Cardiac muscle cell (in vitro differentiated cells and primary cell): ENCODE data around the gene C22orf42. TPM values are rescaled to one million over a fixed set of nuclear protein-coding genes. Genes with fewer than 3 reads are reported as not detected.
"Not testable (repeated sequence)": the region's sequence is repeated elsewhere in the genome, so short reads cannot be mapped to it uniquely, and the experiment has no call there.

ENCODE experiments used
- DNase-seq, 2 donors: peaks; one replicate each; pipeline versions ENCODE4 v3.0.0 to v3.0.0-alpha.2; 2010 to 2017; ENCODE audit warnings: low read depth in 1 of 2, low spot score in 1 of 2
- H3K27ac ChIP-seq: fragments of 200-600 bp; sonication (generic); 2 replicates; pipeline ENCODE4 v1.5.1; 2016
- H3K27me3 ChIP-seq: fragments of 200-600 bp; sonication (generic); 2 replicates; pipeline ENCODE4 v1.6.0; 2016; ENCODE audit warnings: control low read depth
- H3K36me3 ChIP-seq: fragments of 200-600 bp; sonication (generic); 2 replicates; pipeline ENCODE4 v1.5.1; 2016; ENCODE audit warnings: control low read depth
- H3K4me1 ChIP-seq: fragments of 200-600 bp; sonication (generic); 2 replicates; pipeline ENCODE4 v1.8.1; 2017; ENCODE audit warnings: low read depth, mild to moderate bottlenecking, mixed run types
- H3K4me3 ChIP-seq: fragments of 200-600 bp; sonication (generic); 2 replicates; pipeline ENCODE4 v1.5.1; 2016; ENCODE audit warnings: mild to moderate bottlenecking
- H3K9me3 ChIP-seq: fragments of 200-600 bp; sonication (generic); 2 replicates; pipeline ENCODE4 v1.5.1; 2017; ENCODE audit warnings: low read depth, mild to moderate bottlenecking, control low read depth
- CTCF ChIP-seq: IDR thresholded peaks from 2 replicates; pipeline ENCODE4 v1.5.1; 2012; ENCODE audit warnings: low read depth, mild to moderate bottlenecking, low read length
- polyA plus RNA-seq: library from polyadenylated mRNA; unstranded; fragments of >200 nt; fragmentation: Nextera tagmentation; extraction: Ambion mirVana; gene quantifications from 2 replicates; pipeline ENCODE4 v1.2.1, GENCODE V29; 2016
- total RNA-seq: library from RNA; depleted of rRNA; stranded (reverse); fragments of >200 nt; gene quantifications from 2 replicates; pipeline ENCODE4 v1.2.3, GENCODE V29; 2016

The C22orf42 gene
- total and polyA plus RNA-seq, 2 experiments from 2014 or later, result not detected

GRCh38 chr22:32175115-32175514 lies 16.0 kb upstream of the C22orf42 start:
- Histone ChIP-seq H3K36me3 (no peaks in the 10 kb centered on the region), H3K27ac (no peak overlapping the region), H3K4me1 (no peaks in the 10 kb centered on the region), H3K27me3 (peaks cover 32% of the 10 kb centered on the region), H3K4me3 (no peak overlapping the region), H3K9me3 (no peaks in the 10 kb centered on the region)
- DNase-seq, result no peak
- TF ChIP-seq CTCF, result no peak

GRCh38 chr22:32165681-32166080 lies 6.6 kb upstream of the C22orf42 start:
- no peak for DNase-seq
- H3K27ac ChIP-seq, result no peak overlapping the region
- H3K27me3 ChIP-seq, result no peaks in the 10 kb centered on the region
- H3K4me3 ChIP-seq, result no peak overlapping the region
- H3K9me3 ChIP-seq, result no peaks in the 10 kb centered on the region
- no peaks in the 10 kb centered on the region for H3K4me1 ChIP-seq
- TF ChIP-seq CTCF, result no peak
- no peaks in the 10 kb centered on the region for H3K36me3 ChIP-seq

- no peak overlapping the region for H3K27ac ChIP-seq
- H3K4me3 ChIP-seq, result no peak overlapping the region
- no peak for DNase-seq
- H3K4me1 ChIP-seq, result no peaks in the 10 kb centered on the region
- no peaks in the 10 kb centered on the region for H3K36me3 ChIP-seq
- H3K9me3 ChIP-seq, result no peaks in the 10 kb centered on the region
- TF ChIP-seq CTCF, result no peak
- no peaks in the 10 kb centered on the region for H3K27me3 ChIP-seq
Measured at GRCh38 chr22:32164075-32164860, 5.2 kb upstream of the C22orf42 start.

- H3K9me3 ChIP-seq, H3K27me3 ChIP-seq, H3K27ac ChIP-seq, H3K4me3 ChIP-seq, H3K4me1 ChIP-seq, DNase-seq, H3K36me3 ChIP-seq: not testable (repeated sequence)
Measured at GRCh38 chr22:32160411-32160810, 1.3 kb upstream of the C22orf42 start.

GRCh38 chr22:32157632-32158031 lies 1.5 kb downstream of the C22orf42 start:
- not testable (repeated sequence) for H3K9me3 ChIP-seq, DNase-seq, H3K4me3 ChIP-seq, H3K27me3 ChIP-seq, H3K36me3 ChIP-seq, H3K27ac ChIP-seq, H3K4me1 ChIP-seq

- H3K27me3 ChIP-seq, DNase-seq, H3K4me1 ChIP-seq, H3K36me3 ChIP-seq, H3K9me3 ChIP-seq, H3K4me3 ChIP-seq, H3K27ac ChIP-seq: not testable (repeated sequence)
Measured at GRCh38 chr22:32154727-32155126, 4.4 kb downstream of the C22orf42 start.

GRCh38 chr22:32151641-32152040 lies 7.5 kb downstream of the C22orf42 start:
- not testable (repeated sequence) for H3K27me3 ChIP-seq, DNase-seq, H3K27ac ChIP-seq, H3K36me3 ChIP-seq, H3K4me3 ChIP-seq, H3K9me3 ChIP-seq, H3K4me1 ChIP-seq

- H3K9me3 ChIP-seq, H3K4me3 ChIP-seq, H3K27me3 ChIP-seq, H3K4me1 ChIP-seq, DNase-seq, H3K27ac ChIP-seq, H3K36me3 ChIP-seq: not testable (repeated sequence)
Measured at GRCh38 chr22:32150647-32151046, 8.5 kb downstream of the C22orf42 start.

- not testable (repeated sequence) for H3K4me1 ChIP-seq, H3K36me3 ChIP-seq, H3K27me3 ChIP-seq, DNase-seq, H3K9me3 ChIP-seq, H3K27ac ChIP-seq, H3K4me3 ChIP-seq
Measured at GRCh38 chr22:32148372-32148771, 10.7 kb downstream of the C22orf42 start.

- not testable (repeated sequence) for H3K4me1 ChIP-seq, H3K27me3 ChIP-seq, H3K9me3 ChIP-seq, H3K36me3 ChIP-seq, H3K4me3 ChIP-seq, H3K27ac ChIP-seq, DNase-seq
Measured at GRCh38 chr22:32147128-32147527, 12.0 kb downstream of the C22orf42 start.
